22Rv1 (cell line): ENCODE results near the gene CHPF.

ENCODE experiments used
- H3K27ac ChIP-seq: fragments of 450-650 bp; 2 replicates; pipeline ENCODE4 v1.5.1; 2017
- ZFX ChIP-seq: fragments of 450-650 bp; IDR thresholded peaks from 2 replicates; pipeline ENCODE4 v1.6.1; 2017; ENCODE audit warnings: antibody characterized with exemption, borderline replicate concordance
- TF ChIP-seq, protein P1 (sequence below): fragments of 450-650 bp; IDR thresholded peaks from 2 replicates; pipeline ENCODE4 v1.5.1; 2017; ENCODE audit warnings: mild to moderate bottlenecking

Gene CHPF

DNA sequence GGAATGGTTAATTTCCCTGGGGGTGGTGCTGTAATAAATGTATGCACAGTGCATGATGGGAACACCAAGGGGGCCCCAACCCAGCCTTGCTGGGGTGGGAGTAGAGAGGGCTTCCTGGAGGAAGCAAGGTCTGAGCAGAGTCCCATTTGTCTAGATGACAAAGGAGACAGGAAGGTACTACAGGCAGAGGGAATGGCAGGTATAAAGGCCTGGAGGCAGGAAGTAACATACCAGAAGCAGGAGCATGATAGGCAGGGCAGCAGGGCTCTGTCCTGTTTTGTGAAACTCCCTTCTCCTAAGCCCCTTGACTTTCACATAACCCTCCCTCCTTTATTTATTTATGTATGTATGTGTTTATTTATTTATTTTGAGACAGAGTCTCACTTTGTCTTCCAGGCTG is 41.0 kb downstream of the CHPF start:
- TF ChIP-seq ZFX, result no peak
- TF ChIP-seq, protein P1, sequence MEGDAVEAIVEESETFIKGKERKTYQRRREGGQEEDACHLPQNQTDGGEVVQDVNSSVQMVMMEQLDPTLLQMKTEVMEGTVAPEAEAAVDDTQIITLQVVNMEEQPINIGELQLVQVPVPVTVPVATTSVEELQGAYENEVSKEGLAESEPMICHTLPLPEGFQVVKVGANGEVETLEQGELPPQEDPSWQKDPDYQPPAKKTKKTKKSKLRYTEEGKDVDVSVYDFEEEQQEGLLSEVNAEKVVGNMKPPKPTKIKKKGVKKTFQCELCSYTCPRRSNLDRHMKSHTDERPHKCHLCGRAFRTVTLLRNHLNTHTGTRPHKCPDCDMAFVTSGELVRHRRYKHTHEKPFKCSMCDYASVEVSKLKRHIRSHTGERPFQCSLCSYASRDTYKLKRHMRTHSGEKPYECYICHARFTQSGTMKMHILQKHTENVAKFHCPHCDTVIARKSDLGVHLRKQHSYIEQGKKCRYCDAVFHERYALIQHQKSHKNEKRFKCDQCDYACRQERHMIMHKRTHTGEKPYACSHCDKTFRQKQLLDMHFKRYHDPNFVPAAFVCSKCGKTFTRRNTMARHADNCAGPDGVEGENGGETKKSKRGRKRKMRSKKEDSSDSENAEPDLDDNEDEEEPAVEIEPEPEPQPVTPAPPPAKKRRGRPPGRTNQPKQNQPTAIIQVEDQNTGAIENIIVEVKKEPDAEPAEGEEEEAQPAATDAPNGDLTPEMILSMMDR, result no peak
- H3K27ac ChIP-seq, result no peak overlapping the region

DNA sequence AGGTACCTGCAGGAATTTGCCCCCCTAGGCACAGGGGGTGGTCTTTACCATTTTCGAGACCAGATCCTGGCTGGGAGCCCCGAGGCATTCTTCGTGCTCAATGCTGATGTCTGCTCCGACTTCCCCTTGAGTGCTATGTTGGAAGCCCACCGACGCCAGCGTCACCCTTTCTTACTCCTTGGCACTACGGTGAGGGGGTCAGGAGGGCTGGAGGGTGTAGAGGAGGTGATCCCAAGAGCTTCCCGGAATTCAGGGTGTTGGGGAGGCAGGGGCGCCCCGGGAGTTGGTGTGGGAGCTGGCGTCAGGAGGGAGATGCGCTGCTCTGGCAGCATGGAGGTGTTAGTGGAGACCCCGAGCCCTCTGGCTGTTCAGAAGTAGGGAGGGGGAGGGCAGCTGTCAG is 41.8 kb downstream of the CHPF start:
- no peak for TF ChIP-seq ZFX
- TF ChIP-seq, protein P1, result no peak
- H3K27ac ChIP-seq, result no peak overlapping the region

DNA sequence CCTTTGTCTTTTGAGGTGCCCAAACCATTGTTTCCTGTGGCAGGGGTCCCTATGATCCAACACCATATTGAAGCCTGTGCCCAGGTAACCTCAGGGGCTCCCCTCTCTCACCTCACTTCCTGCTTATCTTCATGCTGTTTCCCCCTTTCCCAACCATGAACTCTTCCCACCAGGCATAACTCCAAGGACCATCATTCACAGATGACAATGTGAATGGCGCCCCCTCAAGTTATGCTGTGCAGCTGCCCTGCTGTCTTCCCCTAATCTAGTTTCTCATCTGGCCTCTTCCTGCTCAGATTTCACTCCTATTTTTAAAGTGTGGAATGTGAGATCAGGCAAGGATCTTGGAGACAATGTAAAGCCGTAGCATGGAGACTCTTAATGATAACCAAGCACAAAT is 43.5 kb downstream of the CHPF start:
- TF ChIP-seq ZFX, result no peak
- TF ChIP-seq, protein P1, result peak; percentile 31
- H3K27ac ChIP-seq, result no peak overlapping the region

DNA sequence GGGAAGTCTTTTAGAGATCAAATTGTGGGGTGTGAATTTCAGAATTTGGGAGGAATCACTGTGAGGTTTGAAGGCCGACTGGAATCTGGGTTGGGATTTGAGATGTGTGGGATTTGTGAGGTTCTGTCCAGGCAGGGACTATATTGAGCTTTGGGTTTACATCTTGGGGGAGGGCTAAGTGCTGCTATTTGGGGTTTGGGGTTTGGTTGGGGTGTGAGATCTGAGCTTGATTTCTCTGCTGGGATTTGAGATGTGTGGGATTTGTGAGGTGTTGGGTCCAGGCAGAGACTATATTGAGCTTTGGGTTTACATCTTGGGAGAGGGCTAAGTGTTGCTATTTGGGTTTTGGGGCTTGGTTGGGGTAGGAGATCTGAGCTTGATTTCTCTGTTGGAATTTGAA is 44.1 kb downstream of the CHPF start:
- no peak overlapping the region for H3K27ac ChIP-seq

DNA sequence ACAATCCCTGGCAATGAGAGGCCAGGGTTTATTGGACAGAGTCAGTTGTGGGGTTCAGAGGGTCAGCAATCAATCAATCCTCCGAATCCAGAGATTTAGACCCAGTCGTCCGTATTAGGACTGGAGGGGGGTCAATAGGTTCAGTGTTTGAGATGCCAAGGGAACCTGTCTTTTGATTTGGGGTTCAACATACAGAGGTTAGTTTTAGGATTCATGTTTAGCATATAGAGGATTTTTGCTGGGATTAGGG is 44.6 kb downstream of the CHPF start:
- peak overlapping the region; percentile 44 for H3K27ac ChIP-seq
- TF ChIP-seq, protein P1, result no peak
- no peak for TF ChIP-seq ZFX

More for the DNA sequence above, 44.1 kb downstream of the CHPF start:
- TF ChIP-seq, protein P1, result no peak
- TF ChIP-seq ZFX, result no peak

DNA sequence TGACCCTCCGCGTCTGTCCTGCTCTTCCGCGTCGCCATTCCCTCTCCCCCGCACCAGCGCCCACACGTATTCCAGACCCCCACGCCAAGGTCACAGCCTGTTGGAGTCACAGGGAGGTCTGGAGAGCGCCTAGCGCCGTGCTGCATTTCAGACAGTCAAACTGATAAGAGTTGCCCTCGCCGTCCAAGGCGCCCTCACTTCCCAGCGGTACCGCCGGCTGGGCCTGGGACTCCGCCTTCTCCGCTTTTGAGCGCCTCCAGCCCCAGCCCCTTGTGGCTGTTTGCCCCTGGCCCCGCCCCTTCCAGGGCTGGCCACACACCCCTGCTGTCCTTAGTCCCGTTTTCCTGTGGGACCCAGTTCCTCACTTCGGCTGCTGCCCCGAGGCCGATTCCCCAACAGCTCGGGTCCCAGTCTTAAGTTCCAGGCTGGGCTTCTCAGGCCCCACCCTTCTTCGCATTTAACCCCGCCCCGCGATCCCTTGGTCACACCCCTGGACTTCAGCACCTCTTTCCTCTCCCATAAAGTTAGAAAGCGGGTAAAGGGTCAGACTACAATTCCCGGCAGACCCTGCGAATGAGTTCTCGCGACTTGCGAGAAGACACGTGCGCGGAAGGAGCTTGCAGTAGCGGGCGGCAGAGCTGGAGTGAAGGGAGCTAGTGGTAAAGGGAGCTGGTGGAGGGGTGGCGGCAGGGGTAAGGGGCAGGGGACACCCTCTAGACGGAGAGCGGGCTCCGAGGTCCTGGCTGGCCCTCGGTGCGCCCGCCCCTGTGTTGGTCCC is 45.1 kb downstream of the CHPF start, which contains the start of gene GMPPA:
Gene GMPPA, plus strand, starts transcription at position 612 of the 778 bp plus-strand sequence. CDS start 1,085 bp downstream, outside the sequence.
- TF ChIP-seq ZFX, result no peak
- TF ChIP-seq, protein P1, result no peak
- H3K27ac ChIP-seq, result peak within 1 kb of the TSS; percentile 44

DNA sequence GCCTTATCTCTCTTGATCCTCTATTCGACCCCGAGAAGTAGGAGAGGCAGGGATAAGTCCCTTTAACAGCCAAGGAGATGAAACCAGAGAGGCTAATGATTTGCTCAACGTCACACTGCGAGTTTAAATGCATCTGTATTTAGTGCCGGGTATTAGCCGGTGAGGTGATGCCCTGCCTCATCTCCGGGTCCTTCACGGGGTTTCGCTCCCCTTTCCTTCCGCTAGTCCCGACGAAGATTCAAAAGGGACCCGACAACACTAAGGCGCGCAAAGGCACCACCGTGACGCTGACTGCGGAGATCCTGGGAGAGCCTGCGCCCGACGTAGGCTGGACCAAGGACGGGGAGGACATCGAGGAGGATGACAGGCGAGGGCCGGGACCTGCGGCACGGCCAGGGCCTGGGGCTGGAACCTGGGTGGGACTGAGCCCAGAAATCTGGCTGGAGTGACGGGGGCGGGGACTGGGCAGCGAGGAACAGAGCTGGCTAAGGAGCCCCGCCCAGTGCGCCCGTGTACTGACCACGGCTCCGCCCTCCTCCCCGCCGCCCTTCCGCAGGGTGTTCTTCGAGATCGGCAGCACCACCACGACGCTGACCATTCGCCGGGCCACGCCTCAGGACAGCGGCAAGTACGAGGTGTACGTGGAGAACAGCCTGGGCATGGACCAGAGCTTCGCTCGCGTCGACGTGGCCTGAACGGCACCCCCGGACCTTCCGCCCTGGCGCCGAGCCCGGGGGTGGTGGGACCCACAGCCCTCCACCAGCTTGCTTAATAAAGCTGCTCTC is 45.9 kb downstream of the CHPF start:
- no peak for TF ChIP-seq ZFX
- TF ChIP-seq, protein P1, result no peak
- H3K27ac ChIP-seq, result peak overlapping the region; percentile 44
